Peyer's patch (tissue), 4 donors: ENCODE results near the gene BANP.
"Not testable (repeated sequence)": the region's sequence is repeated elsewhere in the genome, so short reads cannot be mapped to it uniquely, and the experiment has no call there.

Experiments used
- POLR2A ChIP-seq, 2 donors: fragments of 450-650 bp; IDR thresholded peaks; one replicate each; pipeline ENCODE4 v1.5.1; 2017; ENCODE audit warnings: antibody characterized with exemption in 2 of 2, mild to moderate bottlenecking in 2 of 2, moderate library complexity in 2 of 2
- TF ChIP-seq, protein P1 (sequence below), 6 experiments: fragments of 450-650 bp in 4 of 6; fragments of 200-600 bp in 2 of 6; sonication (generic) in 1 of 6; IDR thresholded peaks; one replicate each; pipeline ENCODE4 v1.5.1; 2017 to 2019; ENCODE audit warnings: antibody characterized with exemption in 6 of 6, mild to moderate bottlenecking in 3 of 6, moderate library complexity in 1 of 6

DNA sequence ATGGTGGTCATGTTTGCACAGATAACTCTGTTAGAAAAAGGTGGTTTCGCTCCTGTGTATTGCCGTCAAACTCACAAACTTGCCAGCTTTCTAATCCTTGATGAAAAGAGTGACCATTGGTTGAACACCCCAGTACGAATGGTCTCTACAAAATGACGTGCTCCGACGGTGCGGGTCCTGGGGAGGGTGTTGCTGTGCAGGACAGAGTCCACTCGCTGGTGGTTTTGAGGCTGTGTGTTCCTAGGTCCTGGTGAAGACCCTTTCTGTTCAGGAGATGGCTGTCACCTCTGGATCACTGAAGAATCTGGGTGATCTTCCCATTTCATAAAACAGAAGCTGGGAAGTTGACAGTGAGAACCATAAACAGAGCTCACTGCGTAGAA lies 87.3 kb downstream of the BANP start:
- TF ChIP-seq, protein P1, sequence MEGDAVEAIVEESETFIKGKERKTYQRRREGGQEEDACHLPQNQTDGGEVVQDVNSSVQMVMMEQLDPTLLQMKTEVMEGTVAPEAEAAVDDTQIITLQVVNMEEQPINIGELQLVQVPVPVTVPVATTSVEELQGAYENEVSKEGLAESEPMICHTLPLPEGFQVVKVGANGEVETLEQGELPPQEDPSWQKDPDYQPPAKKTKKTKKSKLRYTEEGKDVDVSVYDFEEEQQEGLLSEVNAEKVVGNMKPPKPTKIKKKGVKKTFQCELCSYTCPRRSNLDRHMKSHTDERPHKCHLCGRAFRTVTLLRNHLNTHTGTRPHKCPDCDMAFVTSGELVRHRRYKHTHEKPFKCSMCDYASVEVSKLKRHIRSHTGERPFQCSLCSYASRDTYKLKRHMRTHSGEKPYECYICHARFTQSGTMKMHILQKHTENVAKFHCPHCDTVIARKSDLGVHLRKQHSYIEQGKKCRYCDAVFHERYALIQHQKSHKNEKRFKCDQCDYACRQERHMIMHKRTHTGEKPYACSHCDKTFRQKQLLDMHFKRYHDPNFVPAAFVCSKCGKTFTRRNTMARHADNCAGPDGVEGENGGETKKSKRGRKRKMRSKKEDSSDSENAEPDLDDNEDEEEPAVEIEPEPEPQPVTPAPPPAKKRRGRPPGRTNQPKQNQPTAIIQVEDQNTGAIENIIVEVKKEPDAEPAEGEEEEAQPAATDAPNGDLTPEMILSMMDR (IDR thresholded peaks at IDR 0.05): not testable (repeated sequence)
- not testable (repeated sequence) for TF ChIP-seq POLR2A (IDR thresholded peaks at IDR 0.05)
